ENCODE results near the gene TCF7L2.

Gene TCF7L2

DNA sequence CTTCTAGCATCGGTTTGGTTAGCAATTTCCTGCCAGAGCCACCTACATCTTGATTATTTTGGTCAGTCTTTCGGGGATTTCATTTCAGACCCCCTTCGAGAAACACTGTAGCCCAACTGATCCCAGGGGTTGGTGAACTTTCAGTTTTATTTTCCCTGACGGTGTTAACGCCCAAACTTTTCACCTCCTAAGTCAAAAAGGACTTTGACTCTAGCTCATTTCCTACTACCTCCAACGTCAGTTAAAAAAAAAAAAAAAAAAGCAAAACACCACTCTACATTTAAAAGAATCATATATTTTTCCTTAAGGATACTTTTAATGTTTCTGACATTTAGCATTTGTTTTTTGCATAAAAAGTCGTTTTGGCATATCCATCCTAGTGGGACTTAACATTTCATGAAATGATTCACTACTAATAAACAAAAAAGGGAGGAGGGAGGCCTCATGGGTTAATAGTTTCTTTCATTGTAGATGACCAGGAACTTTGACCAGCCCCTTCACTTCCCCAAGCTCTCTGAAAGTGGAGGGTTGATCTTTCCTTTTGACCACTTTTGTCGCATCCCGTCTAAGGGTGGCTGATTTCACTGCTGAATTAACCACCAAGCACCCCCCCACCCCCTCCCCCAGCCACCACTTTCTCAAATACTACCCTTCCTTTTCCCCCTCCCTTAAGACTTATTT lies 764 bp upstream of the TCF7L2 start:
- no peak for DNase-seq

DNA sequence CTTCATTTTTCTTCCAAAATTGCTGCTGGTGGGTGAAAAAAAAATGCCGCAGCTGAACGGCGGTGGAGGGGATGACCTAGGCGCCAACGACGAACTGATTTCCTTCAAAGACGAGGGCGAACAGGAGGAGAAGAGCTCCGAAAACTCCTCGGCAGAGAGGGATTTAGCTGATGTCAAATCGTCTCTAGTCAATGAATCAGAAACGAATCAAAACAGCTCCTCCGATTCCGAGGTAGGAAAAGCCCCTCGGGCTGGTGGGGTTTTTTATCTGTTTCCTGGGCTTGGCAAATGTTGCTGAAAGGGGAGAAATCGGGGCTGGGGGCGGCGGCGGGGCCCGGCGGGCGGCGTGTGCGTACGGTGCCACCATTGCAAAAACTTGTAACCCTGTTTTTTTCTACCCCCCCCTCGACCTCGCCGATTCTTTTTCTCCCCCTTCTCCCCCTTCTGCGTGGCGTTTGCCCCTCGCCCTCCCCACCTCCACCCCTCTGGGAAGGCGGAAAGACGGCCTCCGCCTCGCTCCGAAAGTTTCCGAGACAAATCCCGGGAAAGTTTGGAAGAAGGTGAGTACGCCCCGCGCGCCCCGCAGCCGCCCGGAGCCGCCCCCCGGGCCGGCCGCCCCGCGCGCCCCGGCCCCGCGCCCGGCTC lies 789 bp downstream of the TCF7L2 start:
- no peak for DNase-seq

DNA sequence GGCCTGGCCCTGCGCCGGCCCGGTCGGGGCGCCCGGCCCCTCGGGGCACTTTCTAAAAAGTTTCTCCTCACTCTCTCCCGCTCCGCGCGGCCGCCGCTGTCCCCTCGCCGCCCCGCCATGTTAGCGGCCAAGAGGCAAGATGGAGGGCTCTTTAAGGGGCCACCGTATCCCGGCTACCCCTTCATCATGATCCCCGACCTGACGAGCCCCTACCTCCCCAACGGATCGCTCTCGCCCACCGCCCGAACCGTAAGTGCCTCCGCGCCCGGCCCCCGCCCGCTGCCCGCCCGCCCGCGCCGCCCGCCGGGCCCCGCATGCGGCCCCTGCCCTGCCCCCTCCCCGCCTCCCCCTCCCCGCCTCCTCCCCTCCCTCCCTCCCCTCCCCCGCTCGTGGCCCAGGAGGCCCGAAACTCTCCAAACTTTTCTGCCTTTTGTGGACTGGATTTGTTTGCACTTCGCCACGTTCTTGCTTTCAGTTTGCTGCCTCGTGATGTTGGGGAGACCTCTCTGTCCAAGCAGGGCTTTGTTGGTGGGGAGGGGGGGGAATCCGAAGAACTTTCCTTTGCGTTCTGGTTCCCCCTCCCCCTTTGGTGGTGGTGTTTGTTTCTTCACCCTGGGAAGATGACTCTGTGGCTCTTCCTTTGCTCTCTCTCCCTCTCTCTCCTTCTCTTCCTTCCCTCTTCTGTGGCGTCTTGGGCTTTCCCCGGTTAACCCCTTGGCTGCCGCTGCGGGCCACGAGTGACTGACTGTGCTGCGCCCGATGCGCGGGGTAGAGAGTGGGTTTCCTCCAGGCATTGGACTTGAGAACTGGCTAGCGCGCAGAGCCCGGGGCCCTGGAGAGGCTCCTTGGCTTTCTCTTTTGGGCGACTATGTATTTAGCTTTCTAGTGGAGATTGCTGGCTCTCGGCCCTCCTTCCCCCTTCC lies 1.6 kb downstream of the TCF7L2 start:
- DNase-seq = no peak

DNA sequence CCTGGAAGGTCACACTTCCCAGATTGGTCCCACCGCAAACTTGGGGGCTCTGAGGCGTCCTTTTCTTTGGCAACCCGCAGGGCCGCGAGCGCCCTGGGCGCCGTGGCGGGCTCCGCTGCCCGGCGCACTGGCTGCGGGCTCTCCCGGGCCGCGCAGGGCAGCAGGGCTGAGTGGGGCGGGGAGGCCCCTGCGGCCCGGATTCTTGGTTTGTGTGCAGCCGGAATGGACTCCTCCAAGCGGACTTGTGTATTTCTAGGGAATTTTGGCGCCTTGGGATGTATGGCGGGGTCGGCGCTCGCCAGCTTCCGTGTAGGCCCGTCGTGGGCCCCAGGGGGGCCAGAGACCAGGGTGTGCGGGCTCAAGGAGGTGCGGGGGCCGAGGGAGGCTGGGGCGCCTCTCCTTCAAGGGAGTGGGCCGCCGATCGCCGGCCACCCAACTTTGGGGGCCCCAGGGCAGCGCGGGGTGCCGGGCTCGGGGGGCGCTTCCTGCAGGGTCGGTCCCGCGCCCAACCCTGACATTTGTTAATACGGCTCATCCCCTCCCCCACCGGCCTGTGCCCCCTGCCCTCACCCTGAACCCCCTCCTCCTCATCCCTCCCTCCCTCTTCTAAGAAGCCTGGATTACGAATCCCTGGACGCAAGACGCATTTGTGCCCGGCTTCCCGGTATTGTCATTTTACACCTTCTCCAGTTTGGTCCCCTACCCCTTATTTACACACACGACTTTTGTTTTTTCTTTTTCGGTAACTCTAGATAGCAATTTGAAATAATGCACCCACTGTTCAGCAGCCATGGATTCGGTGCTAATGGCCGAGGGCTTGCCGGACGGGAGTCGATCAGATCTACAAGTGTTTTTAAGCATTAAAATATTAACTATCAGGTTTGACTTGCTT lies 2.5 kb downstream of the TCF7L2 start:
- DNase-seq = no peak

GRCh38 chr10:112953174-112954159 lies 3.4 kb downstream of the TCF7L2 start:
- no peak for DNase-seq

GRCh38 chr10:112954974-112955581 lies 5.0 kb downstream of the TCF7L2 start:
- no peak for DNase-seq

DNA sequence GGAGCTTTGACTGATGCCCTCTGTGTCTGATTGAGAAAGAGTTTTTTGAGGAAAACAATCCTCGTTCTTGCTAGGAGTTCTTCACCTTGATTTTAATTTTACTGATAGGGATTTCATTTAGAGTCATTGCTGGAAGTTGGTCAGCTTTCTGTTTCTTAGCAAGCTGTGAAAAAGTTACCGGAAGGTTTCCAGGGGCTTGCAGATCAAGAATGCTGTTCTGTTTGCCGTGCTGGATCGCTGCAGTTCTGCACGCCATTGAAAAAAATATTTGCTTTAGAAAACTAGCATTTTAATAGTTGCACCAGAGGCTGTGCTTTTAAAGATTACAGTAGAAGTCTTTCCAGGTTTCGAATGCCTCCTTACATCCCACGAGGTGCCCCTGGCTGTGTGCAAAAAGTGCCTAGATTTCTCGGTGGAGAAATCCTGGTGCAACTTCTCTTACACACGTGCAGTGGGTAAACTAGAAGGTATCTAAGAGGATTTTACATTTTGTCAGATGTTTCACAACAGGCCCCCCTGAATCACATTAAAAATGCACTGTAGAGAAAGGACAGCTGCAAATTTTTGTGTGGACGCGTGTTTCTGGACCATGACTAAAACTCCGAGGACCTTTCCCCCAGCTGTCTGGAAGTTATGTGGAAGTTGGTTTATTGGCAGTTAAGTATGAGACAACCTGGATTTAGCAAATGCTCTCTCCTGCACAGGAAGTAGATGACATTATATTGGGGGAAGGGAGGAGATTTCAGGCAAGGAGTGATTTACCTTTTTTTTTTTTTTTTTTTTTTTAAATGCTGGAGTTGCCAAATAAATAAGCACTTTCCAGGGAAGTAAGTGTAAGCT lies 5.8 kb downstream of the TCF7L2 start:
- no peak for DNase-seq

DNA sequence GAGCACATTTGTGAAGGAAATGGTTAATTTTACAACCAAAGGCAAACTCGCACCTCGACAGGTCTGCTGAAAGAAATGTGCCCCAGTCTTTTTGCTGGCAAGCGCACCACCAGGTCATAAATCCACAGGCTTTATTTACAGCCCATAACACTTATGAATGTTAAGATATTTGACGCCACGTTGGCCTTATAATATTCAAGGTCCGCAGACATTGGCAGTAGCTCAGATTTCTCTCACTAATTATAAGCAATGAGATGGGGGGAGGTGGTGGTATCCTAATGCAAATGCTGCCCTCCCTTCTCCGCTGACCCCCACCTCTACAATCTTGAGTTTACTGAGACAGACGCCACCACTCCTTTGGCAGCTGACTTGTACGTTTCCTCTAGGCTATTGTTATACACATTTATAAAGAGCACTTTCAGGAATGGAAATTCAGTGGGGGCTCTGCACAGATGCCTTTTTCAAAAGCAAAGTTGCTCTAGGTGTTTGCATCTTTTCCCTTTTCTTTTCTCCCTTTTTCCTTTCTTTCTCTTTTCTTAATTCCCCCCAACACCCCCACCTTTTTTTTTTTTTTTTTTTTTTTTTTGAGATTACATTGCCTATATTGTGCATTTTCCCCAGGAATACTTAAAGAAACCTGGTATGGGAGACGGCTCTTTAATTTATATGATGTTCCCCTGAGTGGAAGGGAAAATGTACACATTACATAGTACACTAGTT lies 6.7 kb downstream of the TCF7L2 start:
- no peak for DNase-seq

DNA sequence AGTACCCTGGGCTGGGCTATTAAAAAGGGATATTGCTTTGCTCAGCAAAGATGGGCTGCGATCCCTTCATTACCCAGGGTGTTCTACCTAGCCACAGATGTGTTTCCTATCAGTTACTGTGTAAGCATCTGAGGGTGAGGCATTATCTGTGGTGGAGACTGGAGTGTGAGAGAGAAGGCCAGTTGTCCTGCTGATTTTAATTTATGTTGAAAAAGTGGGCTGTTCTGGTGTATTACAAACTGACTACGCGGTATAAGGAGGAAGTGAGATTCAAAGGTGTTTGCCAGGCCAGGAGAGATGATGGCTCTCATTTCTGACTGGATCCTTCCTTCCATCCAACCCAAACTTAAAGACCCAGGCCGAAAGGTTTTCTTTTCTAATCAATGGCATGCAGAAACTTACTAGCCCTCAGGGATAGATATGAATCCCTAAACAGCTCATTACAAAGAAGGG lies 7.6 kb downstream of the TCF7L2 start:
- DNase-seq = no peak

- no peak for DNase-seq
Measured at GRCh38 chr10:112958275-112958995, 8.4 kb downstream of the TCF7L2 start.

DNA sequence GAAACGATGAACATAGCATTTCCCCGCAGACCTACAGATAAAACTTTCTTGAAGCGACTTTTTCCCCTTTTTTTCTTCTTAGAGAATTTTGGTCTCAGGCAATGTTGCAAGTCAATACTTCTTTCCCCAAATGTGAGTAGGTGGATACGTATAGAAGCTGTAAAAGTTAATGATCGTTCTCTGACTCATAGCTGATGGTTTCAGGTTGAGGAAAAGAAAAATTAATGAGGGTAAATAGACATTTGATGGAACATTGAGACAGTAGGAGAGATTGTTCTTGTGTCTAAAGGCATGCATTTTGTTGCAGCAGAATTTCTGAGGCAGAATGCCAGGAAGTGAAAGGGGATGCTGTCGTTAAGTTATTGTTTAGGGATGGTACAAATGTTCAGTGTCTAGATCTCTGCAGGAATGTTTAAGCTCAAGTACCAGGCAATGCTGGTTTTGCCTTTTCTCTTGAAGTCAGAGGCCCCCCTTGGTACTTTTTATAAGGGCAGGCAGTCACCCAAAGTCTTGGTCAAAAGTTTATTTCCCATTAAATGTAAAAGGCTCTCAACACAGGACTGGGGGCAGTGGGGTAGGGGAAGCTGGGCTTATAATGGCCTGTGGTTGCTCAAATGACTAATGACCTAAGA lies 9.3 kb downstream of the TCF7L2 start:
- no peak for DNase-seq

DNA sequence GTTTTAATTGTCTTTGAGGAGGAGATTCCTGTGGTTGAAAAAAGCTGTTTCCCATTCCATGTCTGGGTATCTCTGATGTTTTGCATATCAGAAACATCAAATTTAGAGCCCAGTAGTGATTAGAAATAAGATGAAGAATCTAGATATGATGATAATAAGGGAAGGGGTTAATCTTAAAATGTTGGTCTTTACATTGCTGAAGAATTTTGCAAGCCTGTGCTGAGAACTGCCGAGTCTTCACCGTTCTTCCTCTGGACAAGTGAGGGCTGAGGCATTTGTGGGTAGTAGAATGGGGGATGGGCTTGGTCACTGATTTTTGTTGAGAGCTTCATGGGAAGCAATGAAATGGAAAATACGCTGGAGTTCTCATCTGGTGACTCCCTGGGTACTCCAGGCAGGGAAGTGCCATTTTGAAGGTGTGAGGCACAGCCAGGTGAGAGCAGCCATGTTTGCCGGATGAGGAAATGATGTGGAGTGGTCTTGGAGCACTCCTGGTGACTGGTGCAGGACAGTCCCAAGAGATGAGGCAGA lies 10.2 kb downstream of the TCF7L2 start:
- DNase-seq = no peak

DNA sequence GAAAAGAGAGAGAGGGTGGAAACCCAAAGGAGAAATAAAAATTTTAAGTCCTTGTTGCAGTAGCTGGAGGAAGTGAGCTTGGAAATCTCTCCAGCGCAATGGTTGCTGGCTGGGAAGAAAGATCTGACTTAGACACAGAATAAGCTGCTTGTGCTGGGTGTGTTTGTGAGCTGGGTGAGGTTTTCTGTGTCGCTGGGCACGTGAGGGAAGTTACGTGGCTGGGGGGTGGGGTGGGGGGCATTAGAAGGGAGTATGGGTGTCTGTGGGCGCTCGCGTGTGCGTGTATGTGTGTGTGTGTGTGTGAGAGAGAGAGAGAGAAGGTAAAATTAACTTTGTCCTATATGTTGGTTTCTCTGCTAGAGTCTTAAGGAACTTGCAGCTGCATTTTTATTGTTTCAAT lies 11.6 kb downstream of the TCF7L2 start:
- DNase-seq = no peak

DNA sequence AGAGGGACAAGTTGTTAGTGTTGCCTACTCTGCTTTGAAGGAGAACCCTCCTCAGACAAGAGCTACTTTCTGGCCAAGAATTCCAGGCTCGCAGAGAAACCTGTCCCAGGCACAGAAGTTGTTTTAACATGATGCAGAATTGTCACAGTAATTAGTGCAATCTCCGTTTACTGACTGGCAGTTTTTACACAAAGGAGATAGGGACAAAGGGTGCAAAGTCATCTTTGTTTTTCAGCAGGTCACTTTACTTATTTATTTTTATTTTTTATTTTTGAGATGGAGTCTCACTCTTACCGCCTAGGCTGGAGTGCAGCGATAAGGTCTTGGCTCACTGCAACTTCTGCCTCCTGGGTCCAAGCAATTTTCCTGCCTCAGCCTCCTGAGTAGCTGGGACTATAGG lies 12.3 kb downstream of the TCF7L2 start:
- DNase-seq = no peak

DNA sequence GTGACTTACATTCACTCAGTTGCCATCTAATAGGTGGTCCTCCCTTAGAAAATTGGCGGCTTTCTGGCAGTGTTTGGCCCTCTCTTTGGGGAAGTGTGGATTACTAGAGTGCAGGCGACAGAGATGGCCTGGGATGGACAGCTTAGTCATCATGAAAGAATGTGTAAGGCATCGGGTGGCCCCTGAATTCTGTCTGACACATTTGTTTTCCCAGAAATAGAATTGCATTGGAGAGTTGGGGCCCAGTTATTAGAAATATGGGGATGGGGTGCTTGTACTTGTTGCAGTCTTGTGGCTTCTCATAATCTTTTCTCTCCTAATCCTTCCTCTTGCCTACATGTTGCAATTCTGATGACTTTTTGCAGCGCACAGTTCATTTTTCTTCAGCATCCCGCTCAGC lies 13.8 kb downstream of the TCF7L2 start:
- no peak for DNase-seq

GRCh38 chr10:112964482-112964881 lies 14.4 kb downstream of the TCF7L2 start:
- DNase-seq = no peak

GRCh38 chr10:112966194-112966855 lies 16.3 kb downstream of the TCF7L2 start:
- DNase-seq = no peak

Measured in NCI-H2107 (cell line).